BLaER1 (cell line): ENCODE data around the gene SNAI3.
A peak's percentile ranks its signal among the peaks of the same experiment; 100 is the strongest.

Experiments used
- H3K27ac ChIP-seq: shearing (Covaris generic); formaldehyde crosslinking; 2 replicates; pipeline ENCODE4 v1.8.1; 2022
- H3K27me3 ChIP-seq: shearing (Covaris generic); formaldehyde crosslinking; 2 replicates; pipeline ENCODE4 v1.8.1; 2022
- H3K36me3 ChIP-seq: shearing (Covaris generic); formaldehyde crosslinking; 2 replicates; pipeline ENCODE4 v1.8.1; 2022
- H3K4me1 ChIP-seq: shearing (Covaris generic); formaldehyde crosslinking; 2 replicates; pipeline ENCODE4 v1.8.1; 2022
- H3K4me2 ChIP-seq: shearing (Covaris generic); formaldehyde crosslinking; 2 replicates; pipeline ENCODE4 v1.8.1; 2022
- H3K4me3 ChIP-seq: shearing (Covaris generic); formaldehyde crosslinking; 2 replicates; pipeline ENCODE4 v1.8.1; 2022
- H3K9ac ChIP-seq: shearing (Covaris generic); formaldehyde crosslinking; 2 replicates; pipeline ENCODE4 v1.8.1; 2022
- H3K9me3 ChIP-seq: shearing (Covaris generic); formaldehyde crosslinking; 2 replicates; pipeline ENCODE4 v1.8.1; 2022
- H4K20me1 ChIP-seq: shearing (Covaris generic); formaldehyde crosslinking; 2 replicates; pipeline ENCODE4 v1.8.1; 2022
- Cebpa-rat ChIP-seq: shearing (Covaris generic); IDR thresholded peaks from 2 replicates; pipeline ENCODE4 v1.8.1; 2022

The SNAI3 gene

GRCh38 chr16:88714420-88715302, 28.4 kb upstream of the SNAI3 start:
- H3K27ac ChIP-seq = no peak overlapping the region
- H3K9me3 ChIP-seq = no peaks in the 10 kb centered on the region
- no peak overlapping the region for H3K4me2 ChIP-seq
- peaks cover 91% of the 10 kb centered on the region for H3K36me3 ChIP-seq
- H4K20me1 ChIP-seq = peaks cover 95% of the 10 kb centered on the region
- no peak overlapping the region for H3K9ac ChIP-seq
- H3K4me3 ChIP-seq = no peak overlapping the region
- no peaks in the 10 kb centered on the region for H3K27me3 ChIP-seq
- no peak for TF ChIP-seq Cebpa-rat
- H3K4me1 ChIP-seq = peaks cover 40% of the 10 kb centered on the region

- Histone ChIP-seq H3K27ac (no peak overlapping the region), H4K20me1 (peaks cover 95% of the 10 kb centered on the region)
- TF ChIP-seq Cebpa-rat = no peak
Observed at GRCh38 chr16:88713568-88714419, 27.5 kb upstream of the SNAI3 start.

GRCh38 chr16:88713054-88713453, 26.7 kb upstream of the SNAI3 start:
- TF ChIP-seq Cebpa-rat = no peak
- Histone ChIP-seq H3K9me3 (no peaks in the 10 kb centered on the region), H3K4me1 (peaks cover 34% of the 10 kb centered on the region), H3K4me2 (no peak overlapping the region), H3K36me3 (peaks cover 90% of the 10 kb centered on the region), H3K9ac (no peak overlapping the region), H3K4me3 (no peak overlapping the region), H3K27ac (no peak overlapping the region), H3K27me3 (no peaks in the 10 kb centered on the region), H4K20me1 (peaks cover 95% of the 10 kb centered on the region)

More at GRCh38 chr16:88713568-88714419, 27.5 kb upstream of the SNAI3 start:
- H3K4me2 ChIP-seq = no peak overlapping the region
- H3K9me3 ChIP-seq = no peaks in the 10 kb centered on the region
- H3K4me3 ChIP-seq = no peak overlapping the region
- peaks cover 35% of the 10 kb centered on the region for H3K4me1 ChIP-seq
- H3K27me3 ChIP-seq = no peaks in the 10 kb centered on the region
- peaks cover 91% of the 10 kb centered on the region for H3K36me3 ChIP-seq
- no peak overlapping the region for H3K9ac ChIP-seq

GRCh38 chr16:88712362-88712979, 26.2 kb upstream of the SNAI3 start:
- Histone ChIP-seq H3K4me3 (no peak overlapping the region), H3K4me2 (no peak overlapping the region), H4K20me1 (peaks cover 95% of the 10 kb centered on the region), H3K36me3 (peaks cover 86% of the 10 kb centered on the region), H3K4me1 (peaks cover 34% of the 10 kb centered on the region), H3K9ac (no peak overlapping the region), H3K27me3 (no peaks in the 10 kb centered on the region), H3K27ac (no peak overlapping the region), H3K9me3 (no peaks in the 10 kb centered on the region)
- TF ChIP-seq Cebpa-rat = no peak

GRCh38 chr16:88711750-88712340, 25.5 kb upstream of the SNAI3 start:
- no peak overlapping the region for H3K27ac ChIP-seq
- H3K4me3 ChIP-seq = no peak overlapping the region
- no peaks in the 10 kb centered on the region for H3K9me3 ChIP-seq
- H3K27me3 ChIP-seq = no peaks in the 10 kb centered on the region
- no peak for TF ChIP-seq Cebpa-rat
- peaks cover 95% of the 10 kb centered on the region for H4K20me1 ChIP-seq
- no peak overlapping the region for H3K4me2 ChIP-seq
- H3K9ac ChIP-seq = no peak overlapping the region
- peaks cover 34% of the 10 kb centered on the region for H3K4me1 ChIP-seq
- peaks cover 80% of the 10 kb centered on the region for H3K36me3 ChIP-seq

- no peak for TF ChIP-seq Cebpa-rat
- H3K9ac ChIP-seq = 0 out of 2 replicates have a peak overlapping the region, but pooled peaks have one; percentile 24
- H3K9me3 ChIP-seq = no peaks in the 10 kb centered on the region
- H4K20me1 ChIP-seq = peaks cover 89% of the 10 kb centered on the region
- peaks cover 67% of the 10 kb centered on the region for H3K36me3 ChIP-seq
- H3K4me2 ChIP-seq = peak overlapping the region; percentile 28; the same call in 1 of the 2 replicates
- peaks cover 35% of the 10 kb centered on the region for H3K4me1 ChIP-seq
- no peak overlapping the region for H3K27ac ChIP-seq
- H3K27me3 ChIP-seq = peaks cover 6% of the 10 kb centered on the region
- no peak overlapping the region for H3K4me3 ChIP-seq
Observed at GRCh38 chr16:88710556-88710955, 24.2 kb upstream of the SNAI3 start.

GRCh38 chr16:88706965-88707826, 20.9 kb upstream of the SNAI3 start:
- peaks cover 40% of the 10 kb centered on the region; the same call in 1 of the 2 replicates for H3K36me3 ChIP-seq
- peaks cover 26% of the 10 kb centered on the region for H3K27me3 ChIP-seq
- peak overlapping the region; percentile 95 for H3K4me2 ChIP-seq
- H3K4me1 ChIP-seq = peaks cover 69% of the 10 kb centered on the region
- H3K9me3 ChIP-seq = no peaks in the 10 kb centered on the region
- TF ChIP-seq Cebpa-rat = no peak
- H4K20me1 ChIP-seq = peaks cover 94% of the 10 kb centered on the region
- peak overlapping the region; percentile 98 for H3K4me3 ChIP-seq
- H3K27ac ChIP-seq = peak overlapping the region; percentile 83
- peak overlapping the region; percentile 80 for H3K9ac ChIP-seq

- H3K4me1 ChIP-seq = peaks cover 74% of the 10 kb centered on the region
- H3K9me3 ChIP-seq = no peaks in the 10 kb centered on the region
- peak within 1 kb of the TSS; percentile 95 for H3K4me2 ChIP-seq
- peaks cover 94% of the 10 kb centered on the region for H4K20me1 ChIP-seq
- H3K36me3 ChIP-seq = peaks cover 32% of the 10 kb centered on the region; the same call in 1 of the 2 replicates
- TF ChIP-seq Cebpa-rat = no peak
- peaks cover 26% of the 10 kb centered on the region for H3K27me3 ChIP-seq
- peak within 1 kb of the TSS; percentile 80 for H3K9ac ChIP-seq
- H3K4me3 ChIP-seq = peak within 1 kb of the TSS; percentile 98
- H3K27ac ChIP-seq = peak within 1 kb of the TSS; percentile 83
Observed at GRCh38 chr16:88706229-88706964, 20.1 kb upstream of the SNAI3 start, which contains the start of the genes CTU2 and RNF166. TSS of gene CTU2 (plus strand) at chr16:88706503. CDS start at chr16:88706531, 28 bp downstream. TSS of gene RNF166 (minus strand) at chr16:88706408. CDS start at chr16:88706325, 83 bp downstream.
